H54 (cell line): Measurements from ENCODE around the gene IL24.
A peak's percentile ranks its signal among the peaks of the same experiment; 100 is the strongest.

ENCODE experiments used
- DNase-seq: peaks from one replicate; pipeline ENCODE4 v3.0.0; 2011; ENCODE audit warnings: low spot score, mixed read lengths; ENCODE audit not compliant: insufficient read length
- FAIRE-seq: peaks from 3 replicates; lab custom pipeline; 2011; peaks lifted over from hg19 to GRCh38; lab: Jason Lieb, UNC
- POLR2A ChIP-seq: IDR thresholded peaks from 2 replicates; pipeline ENCODE4 v1.6.1; 2011; ENCODE audit warnings: low read depth, mild to moderate bottlenecking, low read length

The IL24 gene

GRCh38 chr1:206904423-206905142 lies 7.3 kb downstream of the IL24 start:
- FAIRE-seq, result no peak
- TF ChIP-seq POLR2A, result no peak
- DNase-seq, result no peak

DNA sequence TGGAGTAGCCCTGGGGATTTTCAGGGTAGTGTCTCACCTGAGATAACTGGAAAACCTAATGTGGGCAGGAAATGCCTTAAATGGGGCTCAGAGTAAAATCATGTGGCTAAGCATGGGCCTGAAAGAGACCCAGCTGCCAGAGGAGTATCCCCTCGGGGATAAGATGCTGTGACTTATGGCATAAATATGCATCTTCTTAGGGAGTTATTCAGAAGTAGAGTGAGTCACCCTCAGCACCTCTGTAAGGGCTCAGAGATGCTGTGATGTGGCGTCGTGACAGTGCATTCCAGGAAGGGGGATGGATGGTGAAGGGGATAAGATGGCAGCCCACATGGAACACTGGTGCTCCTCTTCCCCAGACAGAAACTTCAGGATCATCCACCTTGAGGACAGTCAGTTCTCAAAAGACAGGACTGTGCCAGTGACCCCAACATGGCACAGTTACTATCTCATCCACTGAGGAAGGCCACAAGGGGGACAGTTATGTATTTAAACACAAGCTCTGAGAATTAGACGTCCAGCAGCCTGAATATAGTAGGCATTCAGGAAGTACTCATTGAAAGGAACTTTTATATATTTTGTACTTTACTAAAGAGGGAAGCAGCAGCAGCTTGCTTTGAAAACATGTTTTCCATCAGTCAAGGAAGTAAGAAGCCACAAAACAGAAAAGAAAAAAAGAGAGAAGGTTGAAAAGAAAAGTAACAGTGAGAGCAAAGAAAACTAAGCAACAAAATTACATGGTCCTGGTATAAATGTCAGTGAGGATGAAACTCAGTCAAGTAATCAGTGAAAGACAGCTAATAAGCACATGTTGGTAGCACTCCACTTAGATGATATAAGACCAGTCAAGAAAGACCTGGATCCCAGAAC lies 8.3 kb downstream of the IL24 start:
- FAIRE-seq (peak; percentile 36), DNase-seq (peak; percentile 87)
- no peak for TF ChIP-seq POLR2A

DNA sequence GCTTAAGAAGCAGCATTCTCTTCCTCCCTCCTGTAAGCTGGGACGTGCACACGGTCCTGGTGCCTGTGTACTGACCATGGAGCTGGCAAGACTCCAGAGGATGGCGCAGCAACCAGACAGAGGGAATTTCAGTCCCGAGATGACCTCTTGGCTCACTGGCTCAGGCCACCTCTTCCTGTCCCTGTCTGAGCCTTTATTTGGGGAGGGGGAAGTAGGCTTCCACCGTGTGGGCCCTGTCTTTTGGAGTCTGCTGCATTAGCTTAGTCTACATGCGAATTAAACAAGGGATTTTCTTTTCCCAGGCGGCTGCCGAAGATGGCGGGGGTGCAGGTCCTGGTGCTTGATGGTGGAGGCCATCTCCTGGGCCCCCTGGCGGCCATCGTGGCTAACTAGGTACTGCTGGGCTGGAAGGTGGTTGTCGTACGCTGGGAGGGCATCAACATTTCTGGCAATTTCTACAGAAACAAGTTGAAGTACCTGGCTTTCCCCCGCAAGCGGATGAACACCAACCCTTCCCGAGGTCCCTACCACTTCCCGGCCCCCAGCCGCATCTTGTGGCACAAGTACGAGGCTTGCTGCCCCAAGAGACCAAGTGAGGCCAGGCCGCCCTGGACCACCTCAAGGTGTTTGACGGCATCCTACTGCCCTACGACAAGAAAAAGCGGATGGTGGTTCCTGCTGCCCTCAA lies 10.2 kb downstream of the IL24 start:
- DNase-seq (no peak), FAIRE-seq (no peak)
- no peak for TF ChIP-seq POLR2A

- no peak for TF ChIP-seq POLR2A
- FAIRE-seq, result no peak
- DNase-seq, result no peak
These were observed 10.8 kb downstream of the IL24 start for GRCh38 chr1:206908038-206908437.

DNA sequence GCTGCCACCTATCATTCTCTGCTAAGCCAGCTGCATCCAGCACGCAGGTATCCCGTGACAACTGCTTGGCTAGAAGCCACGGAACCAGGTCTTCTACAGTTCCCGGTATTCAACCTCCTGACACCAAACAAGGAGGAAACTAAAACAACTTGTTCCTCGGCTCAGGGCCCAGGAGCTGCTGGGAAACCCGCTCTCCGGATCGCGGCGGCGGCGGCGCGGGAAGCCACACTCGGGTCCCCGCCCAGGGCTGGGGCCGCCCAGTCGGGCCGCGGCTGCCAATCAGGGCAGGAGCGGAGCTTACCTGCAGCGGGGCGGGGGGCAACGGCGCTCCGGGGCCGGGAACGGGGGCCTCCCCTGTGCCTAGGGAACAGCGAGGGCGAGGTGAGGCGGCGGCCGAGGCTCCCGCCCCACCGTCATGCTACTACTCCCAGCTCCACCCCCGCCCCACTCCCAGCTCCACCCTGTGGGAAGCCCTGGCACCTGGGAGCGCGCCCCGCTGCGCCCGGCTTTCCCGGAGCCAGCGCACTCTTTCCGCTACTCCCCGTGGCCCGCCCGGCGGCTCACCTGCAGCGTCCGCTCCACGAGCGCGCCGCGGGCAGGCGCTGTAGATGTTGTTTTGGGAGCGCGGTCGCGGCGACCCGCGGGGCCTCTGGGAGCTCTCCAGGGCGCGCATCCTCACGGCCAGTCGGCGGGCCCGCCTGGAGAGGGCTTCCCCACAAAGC lies 12.1 kb downstream of the IL24 start:
- DNase-seq (no peak), FAIRE-seq (no peak)
- TF ChIP-seq POLR2A, result no peak

GRCh38 chr1:206909883-206910318 lies 12.7 kb downstream of the IL24 start:
- DNase-seq, result no peak
- FAIRE-seq, result no peak

GRCh38 chr1:206911064-206911663 lies 13.9 kb downstream of the IL24 start:
- TF ChIP-seq POLR2A, result no peak
- FAIRE-seq (no peak), DNase-seq (no peak)

More at GRCh38 chr1:206909883-206910318, 12.7 kb downstream of the IL24 start:
- no peak for TF ChIP-seq POLR2A

GRCh38 chr1:206912445-206913095 lies 15.3 kb downstream of the IL24 start:
- TF ChIP-seq POLR2A, result no peak
- FAIRE-seq (peak; percentile 36), DNase-seq (no peak)

- DNase-seq, result no peak
- no peak for TF ChIP-seq POLR2A
- FAIRE-seq, result no peak
These were observed 16.7 kb downstream of the IL24 start for GRCh38 chr1:206913766-206914537.

DNA sequence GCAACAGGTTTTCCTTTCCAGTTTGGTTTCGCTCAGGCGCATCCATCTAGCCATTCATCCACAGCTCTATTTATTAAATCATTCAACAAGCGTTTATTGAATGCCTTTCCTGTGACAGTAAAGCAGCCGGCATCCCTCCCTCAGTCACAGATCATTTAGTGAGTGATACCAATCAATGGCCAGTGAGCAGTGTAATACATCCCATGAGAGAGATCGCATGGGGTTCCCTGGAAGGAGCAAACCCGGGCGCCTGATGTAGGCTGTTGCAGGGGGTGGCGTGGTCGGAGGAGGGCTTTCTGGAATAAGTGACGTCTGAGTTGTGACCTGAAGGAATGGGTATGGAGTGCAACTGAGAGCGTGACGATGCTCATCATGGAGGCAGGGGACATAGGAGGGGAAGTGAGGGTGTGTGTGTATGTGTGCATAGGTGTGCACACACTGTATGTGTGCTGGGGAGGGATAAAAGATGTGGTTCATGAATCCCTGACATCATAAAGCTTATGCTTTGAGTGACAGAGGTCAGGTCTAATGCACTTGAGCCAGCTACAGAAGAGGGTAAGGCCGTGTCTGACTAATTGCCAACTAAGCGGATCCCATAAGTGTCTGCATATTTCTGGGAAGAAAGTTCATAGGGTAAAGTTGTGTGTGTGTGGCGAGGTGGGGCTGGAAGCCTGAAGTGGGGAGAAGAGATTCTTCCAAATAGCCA lies 17.9 kb downstream of the IL24 start:
- FAIRE-seq (no peak), DNase-seq (no peak)
- TF ChIP-seq POLR2A, result no peak

GRCh38 chr1:206916000-206916709 lies 18.9 kb downstream of the IL24 start:
- FAIRE-seq (no peak), DNase-seq (no peak)
- TF ChIP-seq POLR2A, result no peak
